Measurements from ENCODE around the gene PRR36.

The PRR36 gene

GRCh38 chr19:7874076-7874896, at the start of gene PRR36:
Gene PRR36, minus strand, starts transcription at chr19:7874390. Its CDS starts 701 bp downstream, at chr19:7873689.
- POLR2A ChIA-PET: no interaction called here

GRCh38 chr19:7923295-7924191, 49.4 kb upstream of the PRR36 start:
- CTCF ChIA-PET: interaction anchor here (0.6 to 2.0 kb wide), 6 partner anchors 15 to 84 kb away, joined by 3 to 7 read pairs (median 3); partner anchors contain the start of gene TIMM44
- POLR2A ChIA-PET: no interaction called here
- H3K4me3 ChIP-seq (ENCODE audit: low read depth, low read length): no peak overlapping the region
- no peak for DNase-seq (ENCODE audit: low read depth, low spot score)
- no peak for TF ChIP-seq CTCF (IDR thresholded peaks at IDR 0.05; ENCODE audit: insufficient read depth, low read length, missing control alignments)

More at GRCh38 chr19:7874076-7874896, at the start of gene PRR36:
- TF ChIP-seq CTCF (IDR thresholded peaks at IDR 0.05; ENCODE audit: insufficient read depth, low read length, missing control alignments): no peak
- peak within 1 kb of the TSS; percentile 1; the same call in 1 of the 2 replicates for H3K4me3 ChIP-seq (ENCODE audit: low read depth, low read length)
- CTCF ChIA-PET: no interaction called here
- DNase-seq (ENCODE audit: low read depth, low spot score): no peak

GRCh38 chr19:7922836-7923195, 48.6 kb upstream of the PRR36 start:
- CTCF ChIA-PET: interaction anchor here (1.5 to 5.9 kb wide), 4 partner anchors 21 to 80 kb away, joined by 6 to 29 read pairs (median 8); partner anchors contain the start of gene TIMM44

GRCh38 chr19:7921967-7922835, 48.0 kb upstream of the PRR36 start:
- ChIA-PET CTCF (interaction anchor here (1.5 to 5.9 kb wide), 5 partner anchors 16 to 70 kb away, joined by 3 to 29 read pairs (median 8); partner anchors contain the start of gene TIMM44), POLR2A (no interaction called here)
- no peak for TF ChIP-seq CTCF (IDR thresholded peaks at IDR 0.05; ENCODE audit: insufficient read depth, low read length, missing control alignments)
- H3K4me3 ChIP-seq (ENCODE audit: low read depth, low read length): peak overlapping the region; percentile 66; the same call in 1 of the 2 replicates
- DNase-seq (ENCODE audit: low read depth, low spot score): no peak

More at GRCh38 chr19:7922836-7923195, 48.6 kb upstream of the PRR36 start:
- POLR2A ChIA-PET: no interaction called here
- no peak overlapping the region for H3K4me3 ChIP-seq (ENCODE audit: low read depth, low read length)
- no peak for DNase-seq (ENCODE audit: low read depth, low spot score)
- no peak for TF ChIP-seq CTCF (IDR thresholded peaks at IDR 0.05; ENCODE audit: insufficient read depth, low read length, missing control alignments)

- H3K4me3 ChIP-seq (ENCODE audit: low read depth, low read length): peak overlapping the region; percentile 66
- ChIA-PET POLR2A (interaction anchor here (0.8 to 2.3 kb wide), 5 partner anchors 8 to 52 kb away, joined by 4 to 13 read pairs (median 6); partner anchors contain the start of genes LRRC8E, MAP2K7 and TIMM44), CTCF (interaction anchor here (0.7 to 5.9 kb wide), 9 partner anchors 8 to 81 kb away, joined by 3 to 29 read pairs (median 8); partner anchors contain the start of gene TIMM44)
- no peak for TF ChIP-seq CTCF (IDR thresholded peaks at IDR 0.05; ENCODE audit: insufficient read depth, low read length, missing control alignments)
- no peak for DNase-seq (ENCODE audit: low read depth, low spot score)
Measured at GRCh38 chr19:7921302-7921966, 47.2 kb upstream of the PRR36 start.

Data from AG04449 (cell line).